Epithelial cell of prostate (primary cell): ENCODE measurements around the gene CGB7.
A peak's percentile ranks its signal among the peaks of the same experiment; 100 is the strongest.

Source experiments
- DNase-seq: peaks from one replicate; pipeline ENCODE4 v3.0.0-alpha.2; 2011; ENCODE audit warnings: low read depth, low spot score
- H3K27ac ChIP-seq: fragments of 450-650 bp; 2 replicates; pipeline ENCODE4 v1.5.1; 2017; ENCODE audit warnings: mild to moderate bottlenecking

CGB7 gene

GRCh38 chr19:49057636-49058234, at the start of gene CGB7:
CGB7 (minus strand) TSS chr19:49057749; CDS start chr19:49055375, 2,374 bp downstream.
- DNase-seq, result no peak
- peak within 1 kb of the TSS; percentile 43 for H3K27ac ChIP-seq

DNA sequence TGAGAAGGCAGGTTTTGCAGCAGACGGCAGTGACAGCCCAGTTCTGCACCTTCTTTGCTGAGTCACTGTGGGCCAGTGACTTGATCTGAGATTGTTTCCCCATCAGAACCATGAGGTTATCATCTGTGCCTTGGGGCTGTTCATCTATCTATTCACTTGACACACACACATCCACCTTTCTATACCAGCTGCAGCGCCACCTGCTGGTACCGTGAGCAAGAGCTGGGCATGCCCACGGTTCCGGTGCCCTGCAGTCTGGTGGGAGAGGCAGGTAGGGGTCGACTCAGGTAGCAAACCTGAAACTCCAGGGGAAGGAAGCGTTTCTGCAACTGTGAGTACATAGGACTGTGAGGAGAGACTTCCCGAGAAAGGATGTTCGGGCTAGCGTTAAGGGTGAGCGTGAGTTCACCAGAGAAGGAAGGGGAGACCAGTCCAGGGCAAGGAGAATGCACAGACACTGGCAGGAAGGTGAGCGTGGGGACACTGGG, 49.1 kb upstream of the CGB7 start:
- DNase-seq, result no peak
- H3K27ac ChIP-seq, result no peak overlapping the region

GRCh38 chr19:49104229-49104864, 46.8 kb upstream of the CGB7 start:
- DNase-seq, result no peak
- no peak overlapping the region for H3K27ac ChIP-seq

DNA sequence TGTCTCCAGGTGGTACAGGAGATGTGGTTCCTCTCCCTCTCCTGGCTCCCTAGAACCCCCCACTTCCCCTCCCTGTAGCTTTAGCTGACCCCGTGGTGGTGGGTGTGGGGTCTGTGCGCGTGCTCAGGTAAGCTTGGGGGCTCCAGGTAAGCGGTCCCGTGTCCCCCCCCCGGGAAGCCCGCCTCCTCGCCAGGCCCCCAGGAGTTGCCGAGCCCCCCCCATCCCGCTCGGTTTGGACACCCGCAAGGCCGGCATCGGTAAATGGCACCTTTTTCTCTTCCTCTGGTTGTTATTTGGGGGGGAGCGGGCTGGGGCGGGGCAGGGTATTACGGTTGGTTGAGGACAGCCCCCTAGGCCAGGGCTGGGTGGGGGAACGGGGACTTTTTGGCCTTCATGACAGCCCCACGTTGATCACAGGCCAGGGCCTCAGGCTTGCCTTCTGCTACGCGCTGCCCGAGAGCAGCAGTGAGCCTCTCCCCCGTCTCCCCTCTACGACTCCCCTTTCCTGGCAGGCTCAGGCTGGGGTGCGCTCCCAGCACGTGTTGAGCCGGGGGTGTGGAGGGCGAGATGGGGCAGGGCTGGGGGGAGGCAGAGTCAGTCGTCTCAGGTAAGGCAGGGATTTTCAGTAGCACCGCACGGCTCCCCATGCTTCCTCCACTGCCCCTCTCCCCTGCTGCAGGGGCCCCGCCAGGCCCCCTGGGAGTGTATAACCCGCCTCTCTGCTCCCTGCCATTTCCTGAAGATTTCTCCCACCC, 46.0 kb upstream of the CGB7 start:
- no peak for DNase-seq
- no peak overlapping the region for H3K27ac ChIP-seq

GRCh38 chr19:49102303-49102702, 44.8 kb upstream of the CGB7 start:
- DNase-seq, result no peak
- no peak overlapping the region for H3K27ac ChIP-seq

- DNase-seq, result no peak
- H3K27ac ChIP-seq, result no peak overlapping the region
Observed at GRCh38 chr19:49101160-49101559, 43.6 kb upstream of the CGB7 start.

DNA sequence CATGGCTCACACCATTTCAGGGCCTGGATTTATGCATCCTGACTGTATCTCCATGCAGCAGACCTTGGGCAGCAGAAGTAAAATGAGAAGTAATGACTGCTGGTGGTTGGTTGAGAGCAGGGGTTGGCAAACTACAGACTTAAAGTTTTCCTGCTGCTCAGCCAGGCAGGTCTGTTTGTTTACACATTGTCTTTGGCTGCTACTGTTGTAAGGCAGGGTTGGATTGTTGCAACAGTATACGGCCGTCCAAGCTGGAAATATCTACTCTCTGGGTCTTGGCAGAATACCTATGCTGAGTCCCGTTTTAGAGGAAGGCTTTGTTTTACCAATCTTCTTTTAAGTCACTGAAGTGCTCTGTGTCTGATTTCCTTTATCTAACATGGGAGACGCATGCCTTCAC, 41.2 kb upstream of the CGB7 start:
- no peak overlapping the region for H3K27ac ChIP-seq
- no peak for DNase-seq

GRCh38 chr19:49097453-49098288, 40.1 kb upstream of the CGB7 start:
- no peak for DNase-seq
- H3K27ac ChIP-seq, result peak overlapping the region; percentile 58

DNA sequence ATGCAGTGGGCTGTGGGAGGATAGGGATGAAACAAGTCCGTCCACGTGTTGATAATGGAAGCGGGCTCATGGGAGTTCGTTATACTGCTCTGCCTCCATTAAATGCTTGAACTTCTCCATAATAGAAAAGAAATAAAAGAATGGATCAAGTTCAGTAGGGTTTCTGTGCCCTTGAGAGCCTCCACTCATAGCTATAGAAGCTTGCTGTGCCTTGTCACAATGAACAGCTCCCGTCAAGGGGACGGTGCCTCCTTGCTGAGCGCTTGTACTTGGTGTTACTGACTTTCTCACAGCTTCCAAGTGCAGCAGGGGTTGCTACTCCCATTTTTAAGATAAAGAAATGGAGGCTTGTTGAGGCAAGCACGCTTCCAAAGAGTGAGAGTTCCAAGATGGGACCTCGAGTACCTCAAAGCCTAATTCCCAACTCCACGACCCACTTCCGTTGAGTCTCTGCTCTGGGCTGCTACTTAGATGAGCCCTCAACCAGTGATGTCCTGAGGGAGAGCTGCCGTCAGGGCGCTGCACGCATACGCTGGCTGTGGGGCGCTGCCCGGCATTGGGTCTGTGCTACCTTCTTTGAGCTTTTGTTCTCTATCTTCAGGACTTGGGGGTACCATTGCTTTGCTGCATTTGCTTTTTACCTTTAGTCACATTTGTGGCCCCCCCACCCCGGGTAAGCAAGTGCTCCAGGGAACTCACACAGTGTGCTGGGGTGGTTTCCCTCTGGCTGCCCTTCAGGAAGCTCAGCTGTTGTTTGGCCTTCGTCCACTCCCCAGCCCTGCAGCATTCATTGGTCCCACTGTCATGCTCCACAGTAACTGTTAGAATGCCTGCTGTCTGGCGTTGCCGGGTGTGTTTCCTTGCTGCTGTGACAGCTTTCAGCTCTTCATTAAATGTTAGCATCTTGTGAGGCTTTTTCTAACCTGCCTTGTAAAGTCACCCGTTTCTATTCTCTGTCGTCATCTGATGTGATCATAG, 37.2 kb upstream of the CGB7 start:
- no peak for DNase-seq
- no peak overlapping the region for H3K27ac ChIP-seq

- no peak for DNase-seq
Observed at GRCh38 chr19:49092686-49093085, 35.1 kb upstream of the CGB7 start.

GRCh38 chr19:49091391-49092038, 34.0 kb upstream of the CGB7 start:
- no peak for DNase-seq
- no peak overlapping the region for H3K27ac ChIP-seq

More at GRCh38 chr19:49092686-49093085, 35.1 kb upstream of the CGB7 start:
- no peak overlapping the region for H3K27ac ChIP-seq

DNA sequence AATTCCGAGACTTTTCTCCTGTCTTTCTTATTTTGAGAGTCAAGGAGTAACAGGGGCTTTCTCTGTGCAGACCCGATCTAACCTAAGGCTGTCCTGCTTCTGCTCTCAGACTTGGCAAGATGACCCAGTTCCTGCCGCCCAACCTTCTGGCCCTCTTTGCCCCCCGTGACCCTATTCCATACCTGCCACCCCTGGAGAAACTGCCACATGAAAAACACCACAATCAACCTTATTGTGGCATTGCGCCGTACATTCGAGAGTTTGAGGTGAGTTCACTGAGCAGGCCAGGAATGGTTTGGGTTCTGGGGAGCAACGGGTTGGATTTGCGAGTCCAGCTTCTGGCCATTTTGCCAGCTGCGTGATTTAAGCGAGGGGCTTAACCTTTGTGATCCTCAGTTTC, 28.7 kb upstream of the CGB7 start:
- H3K27ac ChIP-seq, result no peak overlapping the region
- DNase-seq, result no peak

DNA sequence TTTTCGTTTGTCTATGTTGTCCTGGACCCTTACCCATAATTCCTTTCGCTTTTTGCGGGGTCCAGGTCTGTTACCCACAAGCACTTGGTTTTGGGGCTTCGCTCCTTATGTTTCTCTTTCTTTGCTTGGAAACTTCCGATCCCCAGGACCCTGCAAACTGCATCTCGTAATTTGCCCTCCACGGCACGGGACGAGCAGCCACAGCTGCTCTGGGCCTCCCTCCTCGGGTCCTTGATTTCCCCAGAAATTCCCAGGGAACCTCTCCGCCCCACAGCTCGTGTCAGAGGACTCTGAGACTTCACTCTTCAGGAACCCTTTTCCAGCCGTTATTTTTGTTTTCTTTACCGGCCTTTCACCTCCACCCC, 28.3 kb upstream of the CGB7 start:
- peak overlapping the region; percentile 69 for H3K27ac ChIP-seq
- DNase-seq, result no peak

GRCh38 chr19:49085020-49085867, 27.7 kb upstream of the CGB7 start, which contains the start of gene SNRNP70:
SNRNP70 (plus strand) TSS chr19:49085451; CDS start chr19:49086415, 964 bp downstream.
- peak; percentile 96 for DNase-seq
- H3K27ac ChIP-seq, result peak within 1 kb of the TSS; percentile 69

DNA sequence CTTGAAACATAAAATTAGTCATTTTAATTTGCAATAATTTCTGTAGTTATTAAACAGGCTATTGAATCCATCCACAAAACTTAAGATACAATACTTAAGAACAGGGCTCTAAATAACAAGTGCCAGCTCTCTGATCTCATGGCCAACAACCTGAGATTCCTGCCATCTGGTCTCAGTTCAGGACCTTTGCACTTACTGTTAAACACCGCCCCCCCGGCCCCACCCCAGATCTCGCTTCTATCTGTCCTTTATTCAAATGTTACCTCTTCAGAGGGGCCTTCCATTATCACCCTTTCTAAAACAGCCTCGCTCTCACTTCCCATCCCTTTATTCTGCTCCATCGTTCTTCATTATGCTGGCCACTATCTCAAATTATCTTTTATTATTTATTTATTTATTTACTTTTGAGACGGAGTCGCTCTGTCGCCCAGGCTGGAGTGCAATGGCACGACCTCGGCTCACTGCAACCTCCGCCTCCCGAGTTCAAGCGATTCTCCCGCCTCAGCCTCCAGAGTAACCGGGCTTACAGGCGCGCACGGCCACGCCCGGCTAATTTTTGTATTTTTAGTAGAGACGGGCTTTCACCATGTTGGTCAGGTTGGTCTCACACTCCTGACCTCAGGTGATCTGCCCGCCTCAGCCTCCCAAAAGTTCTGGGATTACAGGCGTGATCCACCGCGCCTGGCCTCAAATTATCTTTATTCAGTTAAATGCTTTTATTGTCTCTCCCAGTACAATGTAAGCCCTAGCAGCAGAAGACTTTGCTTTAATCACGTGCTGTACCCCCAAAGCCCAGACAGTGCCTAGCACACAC, 26.9 kb upstream of the CGB7 start:
- DNase-seq, result no peak
- H3K27ac ChIP-seq, result peak overlapping the region; percentile 69

GRCh38 chr19:49081273-49081672, 23.7 kb upstream of the CGB7 start:
- no peak for DNase-seq
- H3K27ac ChIP-seq, result no peak overlapping the region

DNA sequence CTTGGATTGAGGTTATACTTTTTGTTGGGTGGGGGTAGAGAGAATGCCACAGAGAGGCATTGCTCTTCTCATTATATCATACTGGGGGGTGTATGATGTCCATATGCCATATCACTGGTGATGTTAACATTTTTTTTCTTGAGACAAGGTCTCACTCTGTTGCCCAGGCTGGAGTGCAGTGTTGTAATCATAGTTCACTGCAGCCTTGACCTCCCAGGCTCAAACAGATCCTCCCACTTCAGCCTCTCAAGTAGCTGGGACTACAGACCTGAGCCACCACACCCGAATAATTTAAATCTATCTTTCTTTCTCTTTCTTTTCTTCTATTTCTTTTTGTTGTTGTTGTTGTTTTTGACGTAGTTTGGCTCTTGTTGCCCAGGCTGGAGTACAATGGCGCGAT, 22.8 kb upstream of the CGB7 start:
- DNase-seq, result no peak
- H3K27ac ChIP-seq, result no peak overlapping the region
